Keratinocyte (primary cell): Measurements from ENCODE around the gene DUSP14. TPM values are rescaled to one million over a fixed set of nuclear protein-coding genes. Genes with fewer than 3 reads are reported as not detected.

ENCODE experiments used
- DNase-seq: peaks from one replicate; pipeline ENCODE4 v3.0.0-alpha.2; 2011; ENCODE audit warnings: low read depth, missing footprints, low spot score
- FAIRE-seq: peaks from 2 replicates; lab custom pipeline; 2011; peaks lifted over from hg19 to GRCh38; lab: Jason Lieb, UNC
- H2AFZ ChIP-seq: 2 replicates; pipeline ENCODE4 v1.6.0; 2012; ENCODE audit warnings: low read length, control low read depth, inconsistent platforms; ENCODE audit not compliant: control insufficient read depth
- H3K27ac ChIP-seq: 2 replicates; pipeline ENCODE4 v1.5.1; 2011; ENCODE audit warnings: low read length; ENCODE audit not compliant: control insufficient read depth, insufficient read depth
- H3K27me3 ChIP-seq: 3 replicates; pipeline ENCODE4 v1.6.0; 2011; ENCODE audit warnings: low read length; ENCODE audit not compliant: control insufficient read depth, insufficient read depth; ENCODE audit errors: extremely low read depth
- H3K36me3 ChIP-seq, 2 experiments: 2 replicates in 1 of 2; 3 replicates in 1 of 2; pipeline ENCODE4 v1.5.1; 2011; ENCODE audit warnings: low read length in 2 of 2, mild to moderate bottlenecking in 1 of 2; ENCODE audit not compliant: control insufficient read depth in 2 of 2, insufficient read depth in 2 of 2; ENCODE audit errors: extremely low read depth in 1 of 2
- H3K4me1 ChIP-seq: 3 replicates; pipeline ENCODE4 v1.5.1; 2011; ENCODE audit warnings: low read length; ENCODE audit not compliant: control insufficient read depth, insufficient read depth; ENCODE audit errors: extremely low read depth
- H3K4me2 ChIP-seq: 3 replicates; pipeline ENCODE4 v1.6.0; 2011; ENCODE audit warnings: low read depth, low read length; ENCODE audit not compliant: control insufficient read depth, insufficient read depth; ENCODE audit errors: extremely low read depth
- H3K4me3 ChIP-seq, 3 experiments: fragments of 200-600 bp in 1 of 3; sonication (generic) in 1 of 3; 2 replicates in 2 of 3; 3 replicates in 1 of 3; pipeline ENCODE4 v1.5.1; 2011 to 2016; ENCODE audit warnings: low read length in 3 of 3, mild to moderate bottlenecking in 3 of 3, control low read depth in 2 of 3, inconsistent platforms in 1 of 3, low read depth in 1 of 3, mixed read lengths in 1 of 3, mixed run types in 1 of 3, moderate library complexity in 1 of 3; ENCODE audit not compliant: control insufficient read depth in 2 of 3, insufficient read depth in 2 of 3; ENCODE audit errors: extremely low read depth in 1 of 3
- H3K79me2 ChIP-seq: 2 replicates; pipeline ENCODE4 v1.6.0; 2012; ENCODE audit warnings: low read length; ENCODE audit not compliant: control insufficient read depth, insufficient read depth
- H3K9ac ChIP-seq: 3 replicates; pipeline ENCODE4 v1.6.0; 2011; ENCODE audit warnings: low read length; ENCODE audit not compliant: control insufficient read depth, insufficient read depth; ENCODE audit errors: extremely low read depth
- H3K9me1 ChIP-seq: 3 replicates; pipeline ENCODE4 v1.6.0; 2011; ENCODE audit warnings: low read length; ENCODE audit not compliant: control insufficient read depth, insufficient read depth; ENCODE audit errors: extremely low read depth
- H3K9me3 ChIP-seq: 2 replicates; pipeline ENCODE4 v1.5.1; 2012; ENCODE audit warnings: low read depth, low read length; ENCODE audit not compliant: control insufficient read depth
- H4K20me1 ChIP-seq: 3 replicates; pipeline ENCODE4 v1.6.0; 2011; ENCODE audit warnings: low read length; ENCODE audit not compliant: control insufficient read depth, insufficient read depth; ENCODE audit errors: extremely low read depth
- CTCF ChIP-seq, 3 experiments: IDR thresholded peaks in 1 of 3; conservative IDR thresholded peaks in 1 of 3; optimal IDR thresholded peaks in 1 of 3; 2 replicates in 2 of 3; 3 replicates in 1 of 3; pipeline versions ENCODE3 to v1.5.1; 2011; ENCODE audit warnings: low read length in 3 of 3, mild to moderate bottlenecking in 3 of 3, moderate library complexity in 2 of 3, control low read depth in 1 of 3, inconsistent platforms in 1 of 3; ENCODE audit not compliant: insufficient read depth in 2 of 3; ENCODE audit errors: extremely low read depth in 1 of 3
- EZH2 ChIP-seq: IDR thresholded peaks from one replicate; pipeline ENCODE4 v1.6.1; 2012; ENCODE audit warnings: inconsistent platforms, mild to moderate bottlenecking, low read length, moderate library complexity
- dilution Hi-C: fragments of 300-500 bp; cut with MboI; formaldehyde crosslinking; loops from one replicate; pipeline ENCODE4 v1.7.0; 2020; ENCODE audit warnings: low sequenced_read_pairs; ENCODE audit not compliant: extremely low pct_ligation_motif_present
- polyA plus RNA-seq, 5 experiments: library from polyadenylated mRNA; depleted of rRNA in 3 of 5; stranded (reverse) in 3 of 5; stranded (forward) in 1 of 5; unstranded in 1 of 5; fragments of >200 nt; gene quantifications; 1 replicate in 1 of 5; 2 replicates in 3 of 5; 3 replicates in 1 of 5; pipeline versions ENCODE4 v1.2.1 to v1.2.3, GENCODE V29; 2011 to 2012; ENCODE audit warnings: missing spikeins in 2 of 5, low read depth in 1 of 5, low replicate concordance in 1 of 5

DUSP14 gene
- polyA plus RNA-seq, 1 donor (not counting 4 experiments of a cell fraction or from before 2014, with no cell fraction given) = 169 TPM

- no peaks in the 10 kb centered on the region for H3K9me3 ChIP-seq
- no peak overlapping the region for H3K27ac ChIP-seq
- dilution Hi-C loops = no loop called here
Measured at GRCh38 chr17:37546302-37546701, 56.6 kb downstream of the DUSP14 start.

GRCh38 chr17:37547986-37548385 is 58.3 kb downstream of the DUSP14 start:
- Histone ChIP-seq H3K4me1 (peaks cover 18% of the 10 kb centered on the region), H3K4me2 (no peak overlapping the region), H3K9me3 (no peaks in the 10 kb centered on the region), H3K36me3 (peaks cover 0 to 2% of the 10 kb centered on the region in 2 experiments), H3K4me3 (no peak overlapping the region), H3K27me3 (no peaks in the 10 kb centered on the region), H3K27ac (no peak overlapping the region), H3K79me2 (peaks cover 3% of the 10 kb centered on the region), H4K20me1 (no peaks in the 10 kb centered on the region), H3K9ac (no peak overlapping the region), H3K9me1 (no peaks in the 10 kb centered on the region), H2AFZ (no peak overlapping the region)
- TF ChIP-seq CTCF (optimal IDR thresholded peaks at IDR 0.05 in 1 of 3, IDR thresholded peaks at IDR 0.05 in 1 of 3, conservative IDR thresholded peaks at IDR 0.05 in 1 of 3; ENCODE audit: extremely low read depth in 1 of 3, insufficient read depth in 2 of 3, low read length in 3 of 3) (no peak), EZH2 (no peak)
- dilution Hi-C loops = no loop called here
- DNase-seq = no peak
- no peak for FAIRE-seq

More at GRCh38 chr17:37546302-37546701, 56.6 kb downstream of the DUSP14 start:
- Histone ChIP-seq H3K9me1 (no peaks in the 10 kb centered on the region), H3K36me3 (peaks cover 4 to 8% of the 10 kb centered on the region in 2 experiments), H3K79me2 (peaks cover 3% of the 10 kb centered on the region), H3K4me3 (no peak overlapping the region), H3K4me2 (no peak overlapping the region), H3K9ac (no peak overlapping the region), H3K27me3 (no peaks in the 10 kb centered on the region), H4K20me1 (no peaks in the 10 kb centered on the region), H2AFZ (no peak overlapping the region), H3K4me1 (peaks cover 14% of the 10 kb centered on the region)
- DNase-seq (no peak), FAIRE-seq (no peak)
- TF ChIP-seq CTCF (optimal IDR thresholded peaks at IDR 0.05 in 1 of 3, IDR thresholded peaks at IDR 0.05 in 1 of 3, conservative IDR thresholded peaks at IDR 0.05 in 1 of 3; ENCODE audit: extremely low read depth in 1 of 3, insufficient read depth in 2 of 3, low read length in 3 of 3) (no peak), EZH2 (no peak)
